Activated CD4-positive, alpha-beta T cell treated with anti-CD3 and anti-CD28 coated beads, Interleukin-2, Interleukin-6, amounts not matched to agents 100 ng/mL and 50 ng/mL, durations not matched to agents 16 hours and 8 hours (primary cell): ENCODE data around the gene TMEM178B.
"Not testable (repeated sequence)": the region's sequence is repeated elsewhere in the genome, so short reads cannot be mapped to it uniquely, and the experiment has no call there.

Experiments used
- DNase-seq: peaks from one replicate; pipeline ENCODE4 v3.0.0-alpha.2; 2020

The TMEM178B gene

GRCh38 chr7:141397236-141398163 is 323.6 kb downstream of the TMEM178B start:
- DNase-seq: no peak

GRCh38 chr7:141400356-141400755 is 326.5 kb downstream of the TMEM178B start:
- no peak for DNase-seq

- DNase-seq: no peak
These were observed 328.6 kb downstream of the TMEM178B start for GRCh38 chr7:141402277-141402996.

- not testable (repeated sequence) for DNase-seq
These were observed 330.0 kb downstream of the TMEM178B start for GRCh38 chr7:141403846-141404245.

- DNase-seq: no peak
These were observed 332.5 kb downstream of the TMEM178B start for GRCh38 chr7:141406347-141406746.

GRCh38 chr7:141407893-141408292 is 334.0 kb downstream of the TMEM178B start:
- no peak for DNase-seq

GRCh38 chr7:141408440-141408839 is 334.6 kb downstream of the TMEM178B start:
- no peak for DNase-seq

- DNase-seq: no peak
These were observed 335.4 kb downstream of the TMEM178B start for GRCh38 chr7:141409219-141409618.

GRCh38 chr7:141409801-141410329 is 336.0 kb downstream of the TMEM178B start:
- no peak for DNase-seq

GRCh38 chr7:141410353-141411000 is 336.6 kb downstream of the TMEM178B start:
- DNase-seq: no peak

GRCh38 chr7:141411133-141411532 is 337.3 kb downstream of the TMEM178B start:
- DNase-seq: no peak

GRCh38 chr7:141415999-141416398 is 342.1 kb downstream of the TMEM178B start:
- no peak for DNase-seq

GRCh38 chr7:141416650-141417270 is 342.9 kb downstream of the TMEM178B start:
- no peak for DNase-seq

- DNase-seq: no peak
These were observed 343.6 kb downstream of the TMEM178B start for GRCh38 chr7:141417506-141417905.

- no peak for DNase-seq
These were observed 344.2 kb downstream of the TMEM178B start for GRCh38 chr7:141418066-141418465.

- DNase-seq: no peak
These were observed 347.4 kb downstream of the TMEM178B start for GRCh38 chr7:141421306-141421705.

GRCh38 chr7:141427134-141427533 is 353.3 kb downstream of the TMEM178B start:
- no peak for DNase-seq

GRCh38 chr7:141430455-141431139 is 356.7 kb downstream of the TMEM178B start:
- no peak for DNase-seq

- no peak for DNase-seq
These were observed 357.2 kb downstream of the TMEM178B start for GRCh38 chr7:141431140-141431479.

GRCh38 chr7:141431711-141432110 is 357.8 kb downstream of the TMEM178B start:
- DNase-seq: no peak

GRCh38 chr7:141433698-141434097 is 359.8 kb downstream of the TMEM178B start:
- DNase-seq: no peak

GRCh38 chr7:141436139-141436538 is 362.3 kb downstream of the TMEM178B start:
- DNase-seq: no peak
